HG02763 (cell line): ENCODE measurements around the gene EIF4E3.

Experiments used
- ATAC-seq: cut with Tn5 transposase; IDR thresholded peaks from one replicate; pipeline ENCODE4 v1.9.1; 2021; ENCODE audit warnings: mild to moderate bottlenecking, moderate library complexity; ENCODE audit not compliant: unreplicated experiment

Gene EIF4E3

DNA sequence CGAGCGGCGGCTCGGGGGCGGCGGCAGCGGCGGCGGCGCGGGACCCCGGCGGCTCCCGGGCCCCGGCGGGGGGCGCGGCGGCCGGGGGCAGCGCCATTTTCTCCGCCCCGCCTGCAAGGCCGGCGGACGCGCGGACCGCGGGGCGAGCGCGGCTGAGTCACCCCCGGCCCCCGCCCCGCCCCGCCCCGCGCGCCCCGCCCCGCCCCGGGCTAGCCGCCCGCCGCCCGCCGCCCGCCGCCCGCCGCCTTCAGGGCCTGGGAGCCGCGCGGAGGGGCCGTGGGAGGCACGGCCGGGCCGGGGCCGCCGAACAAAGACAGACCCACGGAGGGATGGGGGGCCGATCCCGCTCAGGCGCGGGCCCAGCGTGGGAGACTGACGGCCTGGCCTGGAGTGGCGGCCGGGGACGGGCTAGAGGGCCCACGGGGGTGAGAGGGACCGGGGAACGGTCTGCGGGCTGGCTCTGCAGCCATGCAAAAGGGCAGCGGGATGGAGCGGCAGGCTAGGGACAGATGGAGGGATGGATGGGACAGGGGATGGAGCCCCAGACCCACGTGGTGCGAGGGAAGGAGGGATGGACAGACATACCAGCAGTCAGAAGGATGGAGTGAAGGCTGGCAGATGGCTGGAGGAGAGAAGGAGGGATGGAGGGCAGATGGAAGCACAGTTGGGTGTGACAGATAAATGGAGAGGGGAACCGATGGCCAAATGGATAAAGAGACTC lies at the start of gene EIF4E3:
Gene EIF4E3 (minus strand): TSS at position 132 of the 721 bp plus-strand sequence. CDS start 35 bp downstream, at position 97.
- peak; percentile 55 for ATAC-seq

DNA sequence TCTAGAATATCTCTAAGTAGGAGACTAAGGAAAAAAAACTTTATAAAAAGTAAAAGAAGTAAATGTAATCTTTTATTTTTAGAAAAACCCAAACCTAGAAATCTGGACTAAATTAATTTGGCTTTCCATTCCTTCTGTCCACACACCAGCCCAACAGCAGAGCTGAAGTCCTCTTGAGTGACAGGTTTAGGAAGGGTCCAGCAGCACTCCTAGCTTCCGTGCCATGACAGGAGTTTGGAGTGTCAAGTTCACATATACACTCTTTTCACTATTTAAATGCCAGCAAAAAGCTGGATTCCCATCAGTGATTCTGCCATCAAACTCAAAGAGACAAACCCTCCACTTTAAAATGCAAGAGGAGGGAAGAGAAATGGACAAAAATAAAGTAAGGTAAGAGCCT lies 46.7 kb upstream of the EIF4E3 start:
- no peak for ATAC-seq

DNA sequence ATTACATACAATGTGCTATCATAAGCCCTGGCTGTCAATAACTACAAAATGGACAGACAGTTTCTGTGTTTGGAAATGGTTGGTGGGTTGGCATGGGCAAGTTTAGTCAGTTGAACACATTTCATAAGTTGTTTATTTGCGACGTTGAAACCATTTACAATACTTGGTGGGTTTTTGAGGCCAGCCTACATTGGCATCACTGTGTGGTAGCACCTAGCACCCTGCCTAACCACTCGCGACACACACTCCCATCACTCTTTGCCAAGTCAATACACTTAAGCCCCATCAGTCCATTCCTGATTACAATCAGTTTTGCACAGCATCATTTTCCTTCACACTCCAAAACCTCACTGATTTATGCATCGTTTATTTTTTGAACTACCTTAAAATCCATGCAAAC lies 45.9 kb upstream of the EIF4E3 start:
- no peak for ATAC-seq

DNA sequence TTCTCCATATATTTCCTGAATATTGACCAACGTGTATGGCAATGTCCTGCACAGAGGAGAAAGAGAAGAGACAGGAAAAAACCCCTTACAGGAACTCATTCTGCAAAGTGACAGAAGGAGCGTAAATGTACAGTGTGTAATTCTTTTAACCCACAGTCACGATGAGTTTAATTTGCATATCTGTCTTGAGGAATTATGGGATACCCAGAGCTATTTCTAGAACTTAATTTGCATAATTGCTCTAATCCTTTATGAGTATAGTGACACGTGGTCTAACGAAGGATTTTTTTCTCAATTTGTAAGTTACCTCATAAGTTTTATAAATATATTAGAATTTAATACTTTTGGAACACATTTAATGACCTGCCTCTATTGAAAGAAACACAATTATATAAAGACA lies 38.2 kb upstream of the EIF4E3 start:
- ATAC-seq = no peak

GRCh38 chr3:71760140-71760539 lies 34.9 kb upstream of the EIF4E3 start:
- ATAC-seq = no peak

GRCh38 chr3:71759401-71759800 lies 34.2 kb upstream of the EIF4E3 start:
- ATAC-seq = no peak

GRCh38 chr3:71758091-71758490 lies 32.9 kb upstream of the EIF4E3 start:
- no peak for ATAC-seq

DNA sequence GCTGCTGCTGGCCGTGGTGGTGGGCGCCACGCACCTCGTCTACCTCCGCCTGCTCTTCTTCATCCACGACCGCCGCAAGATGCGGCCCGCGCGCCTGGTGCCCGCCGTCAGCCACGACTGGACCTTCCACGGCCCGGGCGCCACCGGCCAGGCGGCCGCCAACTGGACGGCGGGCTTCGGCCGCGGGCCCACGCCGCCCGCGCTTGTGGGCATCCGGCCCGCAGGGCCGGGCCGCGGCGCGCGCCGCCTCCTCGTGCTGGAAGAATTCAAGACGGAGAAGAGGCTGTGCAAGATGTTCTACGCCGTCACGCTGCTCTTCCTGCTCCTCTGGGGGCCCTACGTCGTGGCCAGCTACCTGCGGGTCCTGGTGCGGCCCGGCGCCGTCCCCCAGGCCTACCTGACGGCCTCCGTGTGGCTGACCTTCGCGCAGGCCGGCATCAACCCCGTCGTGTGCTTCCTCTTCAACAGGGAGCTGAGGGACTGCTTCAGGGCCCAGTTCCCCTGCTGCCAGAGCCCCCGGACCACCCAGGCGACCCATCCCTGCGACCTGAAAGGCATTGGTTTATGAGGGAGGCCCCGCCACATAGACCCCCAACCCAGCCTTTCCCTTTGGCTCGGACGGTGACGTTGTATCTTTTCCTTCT lies 29.5 kb upstream of the EIF4E3 start:
- ATAC-seq = no peak

GRCh38 chr3:71753701-71754609 lies 28.8 kb upstream of the EIF4E3 start, which contains the start of gene GPR27:
Gene GPR27 (plus strand): TSS chr3:71753855. CDS start chr3:71754050, 195 bp downstream.
- ATAC-seq = no peak

DNA sequence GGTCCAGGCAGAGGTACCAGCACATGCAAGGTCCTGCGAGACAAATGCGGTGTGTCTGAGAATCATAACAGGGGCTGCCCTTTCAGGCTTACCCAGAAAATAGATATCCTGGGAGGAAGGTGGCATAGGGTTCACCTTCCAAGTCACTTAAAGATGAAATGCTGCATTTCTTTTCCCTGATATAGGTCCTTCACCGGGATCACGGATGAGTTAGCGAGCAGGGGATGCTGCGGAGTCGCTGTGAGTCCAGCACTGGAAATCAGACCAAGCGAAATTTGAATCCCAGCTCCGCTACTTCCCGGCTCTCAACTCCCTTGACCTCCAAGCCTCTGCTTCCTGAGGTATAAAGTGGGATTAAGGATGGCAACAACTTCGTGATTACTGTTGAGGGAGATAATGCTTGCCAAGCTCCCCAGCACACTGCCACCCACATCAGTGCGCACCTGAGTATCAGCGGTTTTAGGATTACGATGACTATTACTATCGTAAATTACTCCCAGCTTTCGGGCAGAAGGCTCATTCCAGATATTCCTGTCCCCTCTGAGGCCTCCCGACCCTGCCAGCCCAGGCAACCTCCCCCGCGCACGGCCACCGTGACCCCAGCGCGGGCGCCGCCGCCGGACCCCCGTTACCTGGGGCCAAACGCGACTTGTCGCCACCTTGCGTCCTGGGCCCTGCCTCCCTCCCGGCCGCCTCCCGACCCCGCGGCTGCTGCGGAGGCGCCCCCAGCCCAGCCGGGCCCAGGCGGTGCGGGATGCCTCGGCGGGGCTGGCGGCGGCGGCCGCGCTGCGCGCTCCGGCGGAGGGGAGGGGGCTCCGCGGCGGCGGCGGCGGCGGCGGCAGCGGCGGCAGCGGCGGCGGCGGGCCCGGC lies 27.9 kb upstream of the EIF4E3 start:
- ATAC-seq = no peak

DNA sequence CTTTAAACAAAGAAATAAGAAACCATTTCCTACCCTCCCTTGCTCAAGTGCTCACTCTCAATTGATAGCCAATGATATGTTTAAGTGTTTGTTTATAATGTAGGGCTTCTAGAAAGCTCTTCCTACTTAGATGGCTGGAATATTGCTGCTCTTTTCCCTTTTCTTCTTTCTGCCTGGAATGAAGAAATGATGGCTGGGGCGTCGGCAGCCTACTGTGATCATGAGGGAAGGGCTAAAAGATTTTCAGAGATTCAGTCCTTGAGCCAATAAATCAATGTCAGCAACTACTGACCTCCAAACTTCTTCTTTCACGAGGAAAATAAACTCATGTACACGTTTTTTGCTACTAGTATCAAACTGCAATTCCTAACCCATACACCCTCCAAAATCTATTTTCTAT lies 26.4 kb upstream of the EIF4E3 start:
- no peak for ATAC-seq

DNA sequence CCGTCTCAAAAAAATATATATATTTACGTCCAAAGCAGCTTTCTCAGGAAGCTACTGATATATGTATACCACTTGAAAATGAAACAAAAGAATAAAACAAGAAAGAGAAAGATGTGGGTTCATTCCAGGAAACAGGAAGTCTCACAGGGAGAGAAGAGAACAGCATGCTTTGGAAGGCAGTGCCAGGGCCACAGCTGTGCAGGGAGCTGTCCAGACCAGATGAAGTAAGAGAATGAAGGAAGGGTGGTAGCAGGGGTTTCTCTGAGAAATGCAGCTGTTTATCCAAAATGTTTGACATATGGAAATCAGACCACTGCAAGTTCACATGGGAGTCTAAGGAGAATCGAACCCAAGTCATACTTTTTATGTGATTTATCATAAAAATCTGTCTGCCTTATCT lies 19.5 kb upstream of the EIF4E3 start:
- ATAC-seq = no peak

DNA sequence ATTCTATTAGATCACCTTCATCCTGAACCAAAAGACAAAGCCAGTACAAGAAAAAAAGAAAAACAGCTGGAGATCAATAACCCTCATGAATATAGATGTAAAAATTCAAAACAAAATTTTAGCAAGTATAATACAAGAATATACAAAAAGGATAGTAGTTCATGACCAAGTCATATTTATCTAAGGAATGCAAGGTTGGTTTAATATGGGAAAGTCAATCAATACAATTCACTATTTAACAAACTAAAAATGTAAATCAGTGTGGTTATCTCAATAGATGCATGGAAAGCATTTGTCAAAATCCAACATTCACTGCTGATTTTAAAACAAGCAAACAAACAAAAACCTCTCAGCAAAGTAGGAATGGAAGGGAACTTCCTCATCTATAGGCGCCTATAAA lies 17.4 kb upstream of the EIF4E3 start:
- ATAC-seq = no peak

GRCh38 chr3:71734881-71735280 lies 9.7 kb upstream of the EIF4E3 start:
- no peak for ATAC-seq

DNA sequence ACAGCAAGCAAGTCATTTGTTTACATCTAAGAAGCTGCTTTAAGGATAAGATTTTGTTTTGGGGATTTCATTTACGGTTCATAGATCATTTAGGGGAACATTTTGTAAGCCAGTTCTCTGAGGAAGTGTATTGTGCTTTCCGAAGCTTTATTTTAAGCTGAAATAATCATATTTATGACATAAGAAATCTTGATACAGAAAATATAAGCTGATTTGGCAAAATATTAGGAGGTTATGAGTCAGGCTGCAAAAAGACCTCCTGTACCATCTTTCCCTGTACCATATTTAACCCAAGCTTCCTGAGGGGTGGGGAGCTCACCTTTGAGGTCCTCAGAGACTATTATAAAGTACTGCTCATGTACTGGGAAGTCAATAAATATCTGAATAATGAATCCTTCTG lies 8.1 kb upstream of the EIF4E3 start:
- no peak for ATAC-seq

- ATAC-seq = no peak
Observed at GRCh38 chr3:71732637-71733036, 7.4 kb upstream of the EIF4E3 start.

- ATAC-seq = no peak
Observed at GRCh38 chr3:71728632-71729342, 3.6 kb upstream of the EIF4E3 start.

- no peak for ATAC-seq
Observed at GRCh38 chr3:71726146-71726545, 944 bp upstream of the EIF4E3 start.

DNA sequence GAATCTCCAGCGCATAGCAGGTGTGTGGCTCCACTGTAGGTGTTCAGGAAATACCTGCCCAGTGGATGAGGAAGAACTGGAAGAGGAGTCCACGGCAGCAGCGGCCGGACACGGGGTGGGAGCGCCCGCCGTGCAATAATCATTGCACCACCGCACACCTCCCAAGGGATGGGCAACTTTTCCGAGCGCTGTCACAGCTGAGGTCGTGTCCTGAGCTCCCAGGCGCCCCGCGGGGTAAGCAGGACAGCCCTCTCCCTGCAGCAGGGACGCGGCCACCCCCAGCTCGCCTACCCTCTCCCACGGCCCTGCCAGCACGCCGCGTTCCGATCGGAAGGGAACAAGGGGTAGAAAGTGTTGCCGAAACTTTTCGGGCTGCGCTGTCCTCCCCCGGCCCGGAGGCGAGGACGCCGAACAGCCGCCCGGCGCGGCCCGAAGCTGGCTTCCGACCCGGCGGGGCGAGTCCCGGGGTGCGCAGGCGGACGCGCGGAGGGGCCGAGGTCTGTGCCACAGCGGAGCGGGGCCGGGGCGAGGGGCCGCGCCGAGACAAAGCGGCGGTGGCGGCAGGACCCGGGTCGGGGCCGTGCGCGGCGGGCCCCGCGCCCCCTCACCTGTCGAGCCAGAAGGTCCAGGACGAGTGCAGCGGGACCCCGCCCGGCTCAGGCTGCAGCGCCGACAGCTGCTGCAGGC lies 475 bp downstream of the EIF4E3 start:
- ATAC-seq = peak; percentile 44

DNA sequence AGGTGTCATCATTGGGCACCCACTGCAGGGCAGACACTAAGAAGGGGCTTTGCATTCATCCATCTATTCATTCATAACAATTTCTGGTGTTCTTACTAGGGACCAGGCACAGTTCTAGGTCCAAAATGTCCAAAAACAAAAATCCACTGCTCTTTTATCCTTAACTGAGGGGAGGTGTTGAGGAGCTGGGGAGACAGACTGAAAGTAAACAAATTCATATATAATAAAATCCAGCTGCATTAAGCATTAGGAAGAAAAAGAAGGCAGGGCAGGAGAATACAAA lies 1.1 kb downstream of the EIF4E3 start:
- no peak for ATAC-seq
